Mammary epithelial cell (primary cell): Measurements from ENCODE around the gene CEACAM8.

ENCODE experiments used
- EZH2 ChIP-seq: IDR thresholded peaks from 2 replicates; pipeline ENCODE4 v1.6.1; 2012; ENCODE audit warnings: low read length, inconsistent platforms, borderline replicate concordance
- TF ChIP-seq, protein P1 (sequence below), 2 donors: IDR thresholded peaks in 1 of 2; conservative IDR thresholded peaks in 1 of 2; 2 replicates each; pipeline ENCODE4 v1.5.1; 2011 to 2012; ENCODE audit warnings: inconsistent platforms in 2 of 2, low read length in 2 of 2, mild to moderate bottlenecking in 2 of 2, control low read depth in 1 of 2, low read depth in 1 of 2; ENCODE audit not compliant: insufficient read depth in 1 of 2; ENCODE audit errors: extremely low read depth in 1 of 2

DNA sequence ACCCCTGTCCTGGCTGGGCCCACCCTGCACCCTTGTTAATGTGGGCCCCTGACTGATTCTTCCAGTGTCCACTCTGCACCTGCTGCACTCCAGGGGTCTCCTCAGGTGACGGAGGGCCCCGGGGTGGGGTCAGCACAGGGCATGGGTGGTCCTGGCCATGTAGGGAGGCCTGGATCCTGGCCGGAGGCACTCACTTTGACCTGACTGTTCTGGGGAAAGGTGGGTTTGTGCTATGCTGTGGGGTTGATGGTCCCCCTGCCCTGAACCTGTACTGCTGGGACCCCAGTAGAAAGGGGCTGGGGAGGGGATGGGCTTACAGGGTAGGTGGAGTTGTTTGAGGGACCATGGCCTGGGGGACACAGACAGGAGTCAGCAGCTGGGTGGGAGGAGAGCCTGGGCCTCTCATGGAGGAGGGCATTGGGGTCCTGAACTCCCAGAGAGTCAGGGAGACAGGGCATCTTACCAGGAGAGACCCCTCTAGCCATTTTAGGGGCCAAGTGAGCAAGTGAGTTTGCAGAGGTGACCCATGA is 40.6 kb downstream of the CEACAM8 start:
- TF ChIP-seq, protein P1, sequence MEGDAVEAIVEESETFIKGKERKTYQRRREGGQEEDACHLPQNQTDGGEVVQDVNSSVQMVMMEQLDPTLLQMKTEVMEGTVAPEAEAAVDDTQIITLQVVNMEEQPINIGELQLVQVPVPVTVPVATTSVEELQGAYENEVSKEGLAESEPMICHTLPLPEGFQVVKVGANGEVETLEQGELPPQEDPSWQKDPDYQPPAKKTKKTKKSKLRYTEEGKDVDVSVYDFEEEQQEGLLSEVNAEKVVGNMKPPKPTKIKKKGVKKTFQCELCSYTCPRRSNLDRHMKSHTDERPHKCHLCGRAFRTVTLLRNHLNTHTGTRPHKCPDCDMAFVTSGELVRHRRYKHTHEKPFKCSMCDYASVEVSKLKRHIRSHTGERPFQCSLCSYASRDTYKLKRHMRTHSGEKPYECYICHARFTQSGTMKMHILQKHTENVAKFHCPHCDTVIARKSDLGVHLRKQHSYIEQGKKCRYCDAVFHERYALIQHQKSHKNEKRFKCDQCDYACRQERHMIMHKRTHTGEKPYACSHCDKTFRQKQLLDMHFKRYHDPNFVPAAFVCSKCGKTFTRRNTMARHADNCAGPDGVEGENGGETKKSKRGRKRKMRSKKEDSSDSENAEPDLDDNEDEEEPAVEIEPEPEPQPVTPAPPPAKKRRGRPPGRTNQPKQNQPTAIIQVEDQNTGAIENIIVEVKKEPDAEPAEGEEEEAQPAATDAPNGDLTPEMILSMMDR (conservative IDR thresholded peaks at IDR 0.05 in 1 of 2, IDR thresholded peaks at IDR 0.05 in 1 of 2; ENCODE audit: extremely low read depth in 1 of 2, insufficient read depth in 1 of 2, low read depth in 1 of 2, low read length in 2 of 2) = no peak
- no peak for TF ChIP-seq EZH2
